SK-N-MC (cell line): ENCODE results near the gene TPSAB1.
"Not testable (repeated sequence)": the region's sequence is repeated elsewhere in the genome, so short reads cannot be mapped to it uniquely, and the experiment has no call there.

Source experiments
- DNase-seq: peaks from one replicate; pipeline ENCODE4 v3.0.0-alpha.2; 2011; ENCODE audit warnings: low read depth, low spot score
- H3K27ac ChIP-seq: fragments of 200-600 bp; sonication (generic); 2 replicates; pipeline ENCODE4 v1.5.1; 2016; ENCODE audit warnings: mixed run types
- H3K36me3 ChIP-seq: fragments of 200-600 bp; sonication (generic); 2 replicates; pipeline ENCODE4 v1.6.1; 2017; ENCODE audit warnings: antibody characterized with exemption, low read length, mixed read lengths; ENCODE audit not compliant: insufficient read depth
- H3K4me3 ChIP-seq: fragments of 200-600 bp; sonication (generic); 2 replicates; pipeline ENCODE4 v1.5.1; 2016
- H3K9ac ChIP-seq: fragments of 200-600 bp; sonication (generic); 2 replicates; pipeline ENCODE4 v1.8.0; 2017; ENCODE audit warnings: mixed run types, mixed read lengths; ENCODE audit not compliant: insufficient read length
- H3K9me3 ChIP-seq: fragments of 200-600 bp; sonication (generic); 2 replicates; pipeline ENCODE4 v1.6.1; 2017; ENCODE audit warnings: low read depth, mild to moderate bottlenecking, antibody characterized with exemption, low read length, moderate library complexity, mixed read lengths
- EZH2 ChIP-seq: fragments of 200-600 bp; sonication (generic); IDR thresholded peaks from one replicate; pipeline ENCODE4 v1.6.1; 2017; ENCODE audit warnings: antibody characterized with exemption
- FOXP2 ChIP-seq: optimal IDR thresholded peaks from 2 replicates; pipeline ENCODE3; 2011; ENCODE audit warnings: mild to moderate bottlenecking, moderate library complexity; ENCODE audit not compliant: insufficient read depth; ENCODE audit errors: extremely low read length, control extremely low read depth
- POLR2AphosphoS5 ChIP-seq: IDR thresholded peaks from 2 replicates; pipeline ENCODE4 v1.6.1; 2012; ENCODE audit warnings: mild to moderate bottlenecking, low read depth, low read length, borderline replicate concordance

TPSAB1 gene

DNA sequence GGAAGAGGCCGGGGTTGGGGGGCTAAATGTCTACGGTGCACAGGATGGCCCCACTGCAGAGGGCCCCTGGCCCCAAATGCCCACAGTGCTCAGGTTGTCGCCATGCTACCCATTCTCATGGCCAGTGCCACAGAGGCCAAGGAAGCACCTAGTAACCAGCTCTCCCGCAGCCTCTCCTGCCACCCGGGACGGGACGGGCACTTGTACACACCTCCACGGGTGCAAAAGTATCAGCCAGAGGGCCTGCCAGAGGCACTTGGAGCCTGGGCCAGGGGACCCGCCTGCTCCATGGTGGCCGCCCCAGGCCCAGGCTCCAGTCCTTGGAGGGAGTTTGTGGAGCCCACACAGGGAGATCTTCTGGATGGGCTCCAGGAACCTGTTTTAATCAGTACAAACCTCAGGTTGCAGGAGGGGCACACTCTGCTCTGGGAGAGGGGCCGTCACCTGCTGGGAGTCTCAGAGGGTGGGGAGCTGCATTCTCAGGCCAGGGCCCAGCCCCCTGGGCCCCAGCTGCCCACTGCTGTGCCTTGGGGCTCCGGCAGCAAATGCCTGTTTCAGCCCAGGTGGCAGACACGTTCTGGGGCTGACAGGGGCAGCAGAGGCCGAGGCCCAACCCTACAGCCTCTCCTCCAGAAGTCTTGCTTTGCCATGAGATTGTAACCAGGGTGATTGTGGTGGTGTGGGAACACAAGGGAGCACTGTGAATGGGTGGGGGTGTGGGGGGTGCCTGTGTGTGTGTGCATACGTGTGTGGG lies 23.3 kb downstream of the TPSAB1 start:
- no peaks in the 10 kb centered on the region for H3K9me3 ChIP-seq
- TF ChIP-seq EZH2 (no peak), FOXP2 (no peak), POLR2AphosphoS5 (no peak)
- H3K27ac ChIP-seq, result no peak overlapping the region
- H3K4me3 ChIP-seq, result no peak overlapping the region
- H3K36me3 ChIP-seq, result no peaks in the 10 kb centered on the region
- no peak overlapping the region for H3K9ac ChIP-seq
- DNase-seq, result no peak

GRCh38 chr16:1264345-1265089 lies 24.0 kb downstream of the TPSAB1 start:
- Histone ChIP-seq H3K36me3 (no peaks in the 10 kb centered on the region), H3K9me3 (no peaks in the 10 kb centered on the region), H3K9ac (no peak overlapping the region), H3K4me3 (no peak overlapping the region), H3K27ac (no peak overlapping the region)
- TF ChIP-seq EZH2 (no peak), POLR2AphosphoS5 (no peak), FOXP2 (no peak)
- no peak for DNase-seq

DNA sequence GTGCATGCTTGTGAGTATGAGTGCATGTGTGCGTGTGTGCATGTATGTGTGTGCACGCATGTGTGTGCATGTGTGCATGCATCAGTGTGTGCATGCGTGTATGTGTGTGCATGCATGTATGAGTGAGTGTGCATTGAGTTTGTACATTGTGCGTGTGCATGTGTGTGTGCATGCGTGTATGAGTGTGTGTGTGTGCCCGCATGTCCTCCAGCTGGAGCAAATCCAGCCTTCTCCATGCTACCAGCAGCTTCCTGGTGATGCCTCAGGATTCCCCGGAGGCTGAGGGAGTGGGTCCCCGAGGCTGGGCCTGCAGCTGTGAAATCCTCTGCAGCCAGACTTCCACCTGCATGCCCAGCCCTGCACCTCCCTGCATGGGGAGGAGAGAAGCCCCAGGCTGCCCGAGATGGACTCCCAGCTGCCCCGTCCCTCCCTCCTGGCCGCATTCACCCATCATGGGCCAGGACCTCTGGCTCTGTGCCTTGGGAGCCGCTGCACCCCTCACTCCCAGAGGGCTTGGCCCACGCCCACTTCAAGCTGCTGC lies 24.7 kb downstream of the TPSAB1 start:
- Histone ChIP-seq H3K9me3 (no peaks in the 10 kb centered on the region), H3K36me3 (no peaks in the 10 kb centered on the region), H3K9ac (no peak overlapping the region), H3K4me3 (no peak overlapping the region), H3K27ac (no peak overlapping the region)
- DNase-seq, result no peak
- TF ChIP-seq FOXP2 (no peak), POLR2AphosphoS5 (no peak), EZH2 (no peak)

DNA sequence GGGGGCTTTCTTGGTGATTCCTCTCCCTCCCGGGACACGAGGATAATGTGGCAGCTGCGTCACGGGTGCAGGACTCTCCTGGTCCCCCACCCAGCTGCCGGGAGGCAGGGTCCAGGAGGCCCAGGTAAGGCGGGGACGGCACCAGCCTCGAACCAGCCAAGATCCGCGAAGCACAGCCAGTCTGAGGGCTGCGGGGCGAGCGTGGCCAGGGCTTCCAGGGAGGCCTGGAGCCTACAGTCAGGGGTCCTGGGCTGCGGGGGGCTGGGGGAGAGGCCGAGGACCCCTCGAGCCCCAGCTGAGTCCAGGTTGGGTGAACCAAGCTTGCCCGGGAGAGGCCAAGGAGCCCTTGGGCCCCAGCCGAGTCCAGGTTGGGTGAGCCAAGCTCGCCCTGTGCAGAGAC lies 25.3 kb downstream of the TPSAB1 start:
- H3K4me3 ChIP-seq, result no peak overlapping the region
- no peaks in the 10 kb centered on the region for H3K36me3 ChIP-seq
- TF ChIP-seq EZH2 (no peak), POLR2AphosphoS5 (no peak), FOXP2 (no peak)
- H3K9ac ChIP-seq, result no peak overlapping the region
- no peak for DNase-seq
- H3K27ac ChIP-seq, result no peak overlapping the region
- no peaks in the 10 kb centered on the region for H3K9me3 ChIP-seq

GRCh38 chr16:1269418-1269817 lies 28.9 kb downstream of the TPSAB1 start:
- H3K36me3 ChIP-seq, H3K9ac ChIP-seq, H3K4me3 ChIP-seq, H3K27ac ChIP-seq, DNase-seq, H3K9me3 ChIP-seq: not testable (repeated sequence)

DNA sequence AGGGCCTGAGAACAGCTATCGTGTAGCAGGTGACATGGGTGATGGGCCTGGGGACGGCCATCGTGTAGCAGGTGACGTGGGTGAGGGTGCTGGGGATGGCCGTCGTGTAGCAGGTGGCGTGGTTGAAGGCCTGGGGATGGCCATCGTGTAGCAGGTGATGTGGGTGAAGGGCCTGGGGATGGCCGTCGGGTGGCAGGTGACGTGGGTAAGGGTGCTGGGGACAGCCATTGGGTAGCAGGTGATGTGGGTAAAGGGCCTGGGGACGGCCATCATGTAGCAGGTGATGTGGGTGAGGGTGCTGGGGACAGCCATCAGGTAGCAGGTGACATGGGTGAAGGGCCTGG lies 30.8 kb downstream of the TPSAB1 start:
- DNase-seq, result no peak
- Histone ChIP-seq H3K36me3 (no peaks in the 10 kb centered on the region), H3K9ac (no peak overlapping the region), H3K4me3 (no peak overlapping the region), H3K9me3 (no peaks in the 10 kb centered on the region), H3K27ac (no peak overlapping the region)
- TF ChIP-seq EZH2 (no peak), FOXP2 (no peak), POLR2AphosphoS5 (no peak)

DNA sequence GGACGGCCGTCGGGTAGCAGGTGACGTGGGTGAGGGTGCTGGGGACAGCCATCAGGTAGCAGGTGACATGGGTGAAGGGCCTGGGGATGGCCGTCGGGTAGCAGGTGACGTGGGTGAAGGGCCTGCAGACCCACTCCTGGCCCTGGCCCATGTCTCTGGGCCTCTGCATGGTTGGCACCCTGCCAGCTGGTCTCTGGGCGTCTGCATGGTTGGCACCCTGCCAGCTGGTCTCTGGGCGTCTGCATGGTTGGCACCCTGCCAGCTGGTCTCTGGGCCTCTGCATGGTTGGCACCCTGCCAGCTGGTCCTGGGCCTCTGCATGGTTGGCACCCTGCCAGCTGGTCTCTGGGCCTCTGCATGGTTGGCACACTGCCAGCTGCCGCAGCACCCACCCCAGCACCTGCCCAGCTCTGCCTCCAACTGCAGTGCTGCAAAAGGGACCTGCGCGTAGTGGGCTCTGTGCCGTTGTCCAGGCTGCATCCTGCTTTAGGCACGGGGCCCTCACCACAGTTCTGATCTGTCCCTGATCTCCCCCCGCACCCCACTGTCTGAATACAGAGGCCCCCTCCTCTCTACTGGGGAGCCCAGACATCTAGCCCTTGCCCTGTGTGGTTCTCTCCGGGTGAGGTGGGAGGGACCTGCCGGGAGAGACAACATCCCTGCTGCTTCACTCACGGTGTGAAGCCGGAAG lies 31.4 kb downstream of the TPSAB1 start:
- TF ChIP-seq POLR2AphosphoS5, result peak; percentile 54; the same call in 1 of the 2 replicates
- not testable (repeated sequence) for DNase-seq, H3K27ac ChIP-seq, H3K9me3 ChIP-seq, H3K9ac ChIP-seq, H3K36me3 ChIP-seq
- 0 out of 2 replicates have a peak overlapping the region, but pooled peaks have one; percentile 43 for H3K4me3 ChIP-seq

- Histone ChIP-seq H3K27ac (no peak overlapping the region), H3K36me3 (no peaks in the 10 kb centered on the region), H3K9ac (no peak overlapping the region), H3K9me3 (no peaks in the 10 kb centered on the region), H3K4me3 (0 out of 2 replicates have a peak overlapping the region, but pooled peaks have one; percentile 43)
- TF ChIP-seq FOXP2 (no peak), EZH2 (no peak), POLR2AphosphoS5 (no peak)
- DNase-seq, result no peak
Observed at GRCh38 chr16:1272453-1273198, 32.1 kb downstream of the TPSAB1 start.
